A673 (cell line): ENCODE results near the gene KIFC3. TPM values are rescaled to one million over a fixed set of nuclear protein-coding genes. Genes with fewer than 3 reads are reported as not detected.

Experiments used
- BruUV-seq: library from RNA; stranded (reverse); fragments of 400-500 nt; replicated peaks from 2 replicates; lab custom pipeline; 2021; lab: Mats Ljungman, UMichigan
- CTCF ChIA-PET: fragments of 300-600 bp; sonication (Branson Sonifier 250); formaldehyde crosslinking; loops from one replicate; lab custom pipeline; 2022; ENCODE audit warnings: antibody characterized with exemption; lab: Charles Lee
- POLR2A ChIA-PET: fragments of 300-600 bp; sonication (Branson Sonifier 250); formaldehyde crosslinking; loops from one replicate; lab custom pipeline; 2022; ENCODE audit warnings: antibody characterized with exemption; ENCODE audit not compliant: low non-redundant PET; lab: Charles Lee
- DNase-seq: peaks from one replicate; pipeline ENCODE4 v3.0.0-alpha.2; 2015; ENCODE audit warnings: low spot score
- H3K27ac ChIP-seq: fragments of 200-600 bp; sonication (generic); 2 replicates; pipeline ENCODE4 v1.5.1; 2016; ENCODE audit warnings: mixed run types, low read depth, mild to moderate bottlenecking, mixed read lengths, antibody characterized with exemption, low read length; ENCODE audit not compliant: poor library complexity, severe bottlenecking
- H3K27me3 ChIP-seq: fragments of 200-600 bp; sonication (generic); replicated peaks from 2 replicates; pipeline ENCODE4 v1.6.1; 2017; ENCODE audit warnings: mixed run types, low read depth, mild to moderate bottlenecking, mixed read lengths, antibody characterized with exemption, low read length; ENCODE audit not compliant: insufficient read depth, poor library complexity
- H3K36me3 ChIP-seq: fragments of 200-600 bp; sonication (generic); 2 replicates; pipeline ENCODE4 v1.6.1; 2016; ENCODE audit warnings: mixed run types, mild to moderate bottlenecking, mixed read lengths, antibody characterized with exemption, low read length; ENCODE audit not compliant: insufficient read depth, poor library complexity, severe bottlenecking
- H3K4me1 ChIP-seq: fragments of 200-600 bp; sonication (generic); 2 replicates; pipeline ENCODE4 v1.6.1; 2017; ENCODE audit warnings: mixed run types, mild to moderate bottlenecking, mixed read lengths, antibody characterized with exemption, low read length; ENCODE audit not compliant: insufficient read depth, poor library complexity, severe bottlenecking
- H3K4me3 ChIP-seq: fragments of 200-600 bp; sonication (generic); 2 replicates; pipeline ENCODE4 v1.5.1; 2016; ENCODE audit warnings: low read depth, mixed run types, mild to moderate bottlenecking, mixed read lengths, low read length; ENCODE audit not compliant: poor library complexity, severe bottlenecking
- H3K9me3 ChIP-seq: fragments of 200-600 bp; sonication (generic); 2 replicates; pipeline ENCODE4 v1.6.1; 2016; ENCODE audit warnings: mixed run types, low read depth, mild to moderate bottlenecking, mixed read lengths, antibody characterized with exemption, low read length; ENCODE audit not compliant: poor library complexity, severe bottlenecking
- CTCF ChIP-seq: fragments of 300-800, 200-600 bp; sonication (generic); conservative IDR thresholded peaks from 2 replicates; pipeline ENCODE4 v1.5.1; 2017; ENCODE audit warnings: low read depth, mild to moderate bottlenecking, antibody characterized with exemption, low read length, moderate library complexity, mixed read lengths
- EZH2 ChIP-seq: fragments of 200-600 bp; sonication (generic); IDR thresholded peaks from 2 replicates; pipeline ENCODE4 v1.6.1; 2017; ENCODE audit warnings: borderline replicate concordance, low read depth, mild to moderate bottlenecking, mixed read lengths, antibody characterized with exemption, low read length; ENCODE audit not compliant: poor library complexity, severe bottlenecking
- intact Hi-C: fragments of 100-400 bp; cut with micrococcal nuclease; formaldehyde crosslinking; loops from one replicate; pipeline ENCODE4 v1.10.0; 2022; ENCODE audit not compliant: unreplicated experiment
- total RNA-seq: library from RNA; stranded (reverse); gene quantifications from 2 replicates; pipeline ENCODE4 v1.2.3, GENCODE V29; 2021

Gene KIFC3
- total RNA-seq, 1 experiment from 2014 or later = 198 TPM

- DNase-seq = no peak
- no peak for TF ChIP-seq CTCF
- TF ChIP-seq EZH2 = no peak
- intact Hi-C loops = no loop called here
- no peak overlapping the region for H3K27ac ChIP-seq
- no peaks in the 10 kb centered on the region for H3K9me3 ChIP-seq
- no peaks in the 10 kb centered on the region for H3K4me1 ChIP-seq
- ChIA-PET CTCF (no interaction called here), POLR2A (no interaction called here)
- BruUV-seq = no TSS peak
- peaks cover 81% of the 10 kb centered on the region for H3K36me3 ChIP-seq
- H3K27me3 ChIP-seq = no peaks in the 10 kb centered on the region
- H3K4me3 ChIP-seq = no peak overlapping the region
These were observed 15.4 kb downstream of the KIFC3 start for GRCh38 chr16:57786632-57787518.

DNA sequence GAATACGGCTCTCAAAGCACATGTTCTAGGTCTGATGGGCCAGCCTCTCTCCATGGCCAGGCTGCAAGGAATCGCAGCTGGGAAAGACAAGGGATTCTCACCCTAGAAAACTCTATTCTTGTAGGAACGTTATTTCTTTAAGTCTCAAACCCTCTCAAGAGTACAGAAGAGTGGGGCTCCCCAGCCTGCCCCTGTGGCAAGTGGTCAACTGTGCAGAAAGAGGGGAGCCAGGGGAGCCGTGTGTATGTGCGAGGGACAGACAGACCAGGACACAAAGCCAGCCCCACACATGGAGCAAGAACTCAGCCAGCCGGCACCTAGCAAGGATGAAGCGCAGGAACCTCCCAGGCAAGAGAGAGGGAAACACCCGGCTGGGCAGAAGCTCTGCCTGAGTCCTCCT is 16.4 kb downstream of the KIFC3 start:
- no peak overlapping the region for H3K4me3 ChIP-seq
- no TSS peak for BruUV-seq
- H3K27ac ChIP-seq = no peak overlapping the region
- H3K36me3 ChIP-seq = peaks cover 81% of the 10 kb centered on the region
- no peaks in the 10 kb centered on the region for H3K4me1 ChIP-seq
- H3K27me3 ChIP-seq = no peaks in the 10 kb centered on the region
- intact Hi-C loops = no loop called here
- TF ChIP-seq CTCF (no peak), EZH2 (no peak)
- ChIA-PET CTCF (no interaction called here), POLR2A (no interaction called here)
- H3K9me3 ChIP-seq = no peaks in the 10 kb centered on the region
- DNase-seq = no peak

DNA sequence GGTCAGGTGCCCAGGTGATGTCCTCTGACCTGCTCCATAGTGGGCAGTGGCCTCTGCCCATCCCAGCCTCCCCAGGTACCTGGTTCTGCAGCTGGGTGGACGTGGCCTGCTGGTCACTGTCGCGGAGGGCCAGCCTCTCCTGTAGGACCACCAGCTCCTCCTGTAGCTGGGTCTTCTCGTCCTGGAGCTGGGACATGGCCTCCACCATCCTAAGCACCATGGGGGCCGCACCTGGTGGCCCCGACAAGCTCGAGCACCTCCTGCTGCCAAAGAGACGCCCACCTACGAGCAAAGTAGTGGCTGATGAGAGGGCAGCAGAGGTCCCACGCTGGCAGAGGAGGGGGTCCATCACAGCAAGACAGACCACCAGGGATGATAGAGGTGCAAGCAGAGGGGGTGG is 16.9 kb downstream of the KIFC3 start:
- Histone ChIP-seq H3K27me3 (no peaks in the 10 kb centered on the region), H3K36me3 (peaks cover 77% of the 10 kb centered on the region), H3K4me1 (no peaks in the 10 kb centered on the region), H3K9me3 (no peaks in the 10 kb centered on the region), H3K4me3 (no peak overlapping the region), H3K27ac (no peak overlapping the region)
- intact Hi-C loops = no loop called here
- no TSS peak for BruUV-seq
- CTCF ChIA-PET = no interaction called here
- TF ChIP-seq EZH2 (no peak), CTCF (no peak)
- POLR2A ChIA-PET = no interaction called here
- no peak for DNase-seq
